Neural progenitor cell (in vitro differentiated cells): ENCODE data around the gene RMND5A. TPM values are rescaled to one million over a fixed set of nuclear protein-coding genes. Genes with fewer than 3 reads are reported as not detected.
A peak's percentile ranks its signal among the peaks of the same experiment; 100 is the strongest.

Experiments
- DNase-seq: peaks from one replicate; pipeline ENCODE4 v3.0.0-alpha.2; 2016; ENCODE audit warnings: low spot score
- H2AFZ ChIP-seq: fragments of 200-600 bp; sonication (generic); replicated peaks from 2 replicates; pipeline ENCODE4 v1.6.1; 2016; ENCODE audit warnings: antibody characterized with exemption
- H3F3A ChIP-seq: fragments of 200-600 bp; sonication (generic); 2 replicates; pipeline ENCODE4 v1.6.1; 2016; ENCODE audit warnings: antibody characterized with exemption, low read depth
- H3K27ac ChIP-seq: fragments of 200-600 bp; sonication (generic); 2 replicates; pipeline ENCODE4 v1.5.1; 2016; ENCODE audit warnings: mild to moderate bottlenecking
- H3K27me3 ChIP-seq: fragments of 200-600 bp; sonication (generic); 2 replicates; pipeline ENCODE4 v1.6.1; 2016; ENCODE audit warnings: mild to moderate bottlenecking, moderate library complexity
- H3K36me3 ChIP-seq: fragments of 200-600 bp; sonication (generic); 2 replicates; pipeline ENCODE4 v1.5.1; 2016
- H3K4me1 ChIP-seq: fragments of 200-600 bp; sonication (generic); 2 replicates; pipeline ENCODE4 v1.6.1; 2016; ENCODE audit warnings: mixed run types
- H3K4me2 ChIP-seq: fragments of 200-600 bp; sonication (generic); 2 replicates; pipeline ENCODE4 v1.6.1; 2016
- H3K4me3 ChIP-seq: fragments of 200-600 bp; sonication (generic); 2 replicates; pipeline ENCODE4 v1.5.1; 2016
- H3K79me2 ChIP-seq: fragments of 200-600 bp; sonication (generic); 2 replicates; pipeline ENCODE4 v1.6.1; 2016; ENCODE audit warnings: low read depth
- H3K9ac ChIP-seq: fragments of 200-600 bp; sonication (generic); 2 replicates; pipeline ENCODE4 v1.6.1; 2016
- H3K9me3 ChIP-seq: fragments of 200-600 bp; sonication (generic); 2 replicates; pipeline ENCODE4 v1.5.1; 2016; ENCODE audit warnings: low read depth
- H4K20me1 ChIP-seq: fragments of 200-600 bp; sonication (generic); 2 replicates; pipeline ENCODE4 v1.6.1; 2016; ENCODE audit warnings: low read depth
- H3K27ac Mint-ChIP-seq: 3 replicates; pipeline ENCODE4 v1.8.0; 2021; ENCODE audit warnings: mixed read lengths
- H3K27me3 Mint-ChIP-seq: 2 replicates; pipeline ENCODE4 v1.8.0; 2022; ENCODE audit warnings: low read depth, mild to moderate bottlenecking, inconsistent platforms, moderate library complexity, mixed read lengths; ENCODE audit not compliant: insufficient read depth
- H3K36me3 Mint-ChIP-seq: 3 replicates; pipeline ENCODE4 v1.8.0; 2021; ENCODE audit warnings: mixed read lengths
- H3K4me1 Mint-ChIP-seq: 3 replicates; pipeline ENCODE4 v1.8.0; 2021; ENCODE audit warnings: mixed read lengths
- H3K4me3 Mint-ChIP-seq: 3 replicates; pipeline ENCODE4 v1.8.0; 2021; ENCODE audit warnings: mild to moderate bottlenecking, moderate library complexity, mixed read lengths
- H3K9me3 Mint-ChIP-seq: 3 replicates; pipeline ENCODE4 v1.8.0; 2020; ENCODE audit warnings: mixed read lengths
- EZH2 ChIP-seq: fragments of 200-600 bp; sonication (generic); IDR thresholded peaks from 2 replicates; pipeline ENCODE4 v1.6.1; 2017; ENCODE audit warnings: antibody characterized with exemption, mild to moderate bottlenecking, moderate library complexity
- EZH2phosphoT487 ChIP-seq: fragments of 200-600 bp; sonication (generic); IDR thresholded peaks from 2 replicates; pipeline ENCODE4 v1.6.1; 2017; ENCODE audit warnings: antibody characterized with exemption
- total RNA-seq: library from RNA; depleted of rRNA; stranded (reverse); fragments of >200 nt; gene quantifications from 2 replicates; pipeline ENCODE4 v1.2.3, GENCODE V29; 2015; ENCODE audit warnings: low replicate concordance
- TF ChIP-seq, protein P1 (sequence below): fragments of 200-600 bp; sonication (generic); IDR thresholded peaks from 2 replicates; pipeline ENCODE4 v1.5.1; 2017; ENCODE audit warnings: antibody characterized with exemption, mild to moderate bottlenecking

Gene RMND5A
- total RNA-seq, 1 donor from 2014 or later: 107 TPM

DNA sequence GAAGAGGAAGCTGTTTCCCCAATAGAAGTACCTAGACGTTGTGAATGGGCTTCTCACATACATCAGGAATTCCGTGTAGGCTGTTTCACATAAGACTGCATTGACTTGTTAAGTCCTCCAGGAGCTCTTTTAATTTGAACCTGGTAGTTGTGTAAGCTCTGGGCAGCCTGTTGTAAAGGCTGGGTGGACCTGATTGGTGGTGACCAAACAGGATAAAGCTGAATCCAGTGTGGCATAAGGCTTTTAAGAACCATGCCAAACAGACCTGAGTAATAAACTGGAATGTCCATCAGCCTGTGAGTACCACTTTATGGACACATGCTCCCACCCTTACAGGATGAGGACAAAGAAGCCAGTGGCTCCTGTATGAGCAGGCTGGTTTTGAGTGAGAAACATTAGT is 24.1 kb downstream of the RMND5A start:
- no peaks in the 10 kb centered on the region for H3F3A ChIP-seq
- H3K4me2 ChIP-seq: no peak overlapping the region
- no peak overlapping the region for H3K27ac Mint-ChIP-seq
- H3K27ac ChIP-seq: no peak overlapping the region
- H3K36me3 Mint-ChIP-seq: peaks cover 21% of the 10 kb centered on the region
- H3K4me1 ChIP-seq: peaks cover 12% of the 10 kb centered on the region
- peaks cover 5% of the 10 kb centered on the region for H3K36me3 ChIP-seq
- no peak overlapping the region for H3K4me3 ChIP-seq
- no peaks in the 10 kb centered on the region for H3K9me3 ChIP-seq
- H3K79me2 ChIP-seq: peaks cover 62% of the 10 kb centered on the region
- no peaks in the 10 kb centered on the region for H3K27me3 Mint-ChIP-seq
- H3K4me3 Mint-ChIP-seq: no peak overlapping the region
- H3K9me3 Mint-ChIP-seq: peaks cover 4% of the 10 kb centered on the region
- peaks cover 6% of the 10 kb centered on the region for H3K4me1 Mint-ChIP-seq
- TF ChIP-seq, protein P1, sequence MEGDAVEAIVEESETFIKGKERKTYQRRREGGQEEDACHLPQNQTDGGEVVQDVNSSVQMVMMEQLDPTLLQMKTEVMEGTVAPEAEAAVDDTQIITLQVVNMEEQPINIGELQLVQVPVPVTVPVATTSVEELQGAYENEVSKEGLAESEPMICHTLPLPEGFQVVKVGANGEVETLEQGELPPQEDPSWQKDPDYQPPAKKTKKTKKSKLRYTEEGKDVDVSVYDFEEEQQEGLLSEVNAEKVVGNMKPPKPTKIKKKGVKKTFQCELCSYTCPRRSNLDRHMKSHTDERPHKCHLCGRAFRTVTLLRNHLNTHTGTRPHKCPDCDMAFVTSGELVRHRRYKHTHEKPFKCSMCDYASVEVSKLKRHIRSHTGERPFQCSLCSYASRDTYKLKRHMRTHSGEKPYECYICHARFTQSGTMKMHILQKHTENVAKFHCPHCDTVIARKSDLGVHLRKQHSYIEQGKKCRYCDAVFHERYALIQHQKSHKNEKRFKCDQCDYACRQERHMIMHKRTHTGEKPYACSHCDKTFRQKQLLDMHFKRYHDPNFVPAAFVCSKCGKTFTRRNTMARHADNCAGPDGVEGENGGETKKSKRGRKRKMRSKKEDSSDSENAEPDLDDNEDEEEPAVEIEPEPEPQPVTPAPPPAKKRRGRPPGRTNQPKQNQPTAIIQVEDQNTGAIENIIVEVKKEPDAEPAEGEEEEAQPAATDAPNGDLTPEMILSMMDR: no peak
- TF ChIP-seq EZH2phosphoT487: no peak
- TF ChIP-seq EZH2: no peak
- H4K20me1 ChIP-seq: peaks cover 37% of the 10 kb centered on the region
- no peaks in the 10 kb centered on the region for H3K27me3 ChIP-seq
- no peak for DNase-seq
- H3K9ac ChIP-seq: no peak overlapping the region
- H2AFZ ChIP-seq: no peak overlapping the region

DNA sequence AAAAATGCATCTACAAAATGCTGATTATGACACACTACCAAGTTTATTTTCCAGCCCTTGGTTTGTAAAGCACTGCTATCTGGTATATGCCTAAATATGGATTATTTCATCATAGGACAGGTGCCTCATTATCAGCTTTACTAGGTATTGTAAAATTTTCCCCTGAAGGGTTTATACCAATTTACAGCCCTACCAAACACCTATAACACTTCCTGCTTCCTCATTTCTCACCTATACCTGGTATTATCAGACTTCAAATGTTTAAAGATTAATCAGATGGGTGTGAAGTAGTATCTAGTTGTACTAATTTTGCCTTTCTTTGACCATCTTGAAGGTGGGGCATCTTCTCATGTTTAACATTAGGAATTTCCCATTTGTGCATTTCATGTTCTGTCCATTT is 26.8 kb downstream of the RMND5A start:
- peaks cover 6% of the 10 kb centered on the region for H3K4me1 Mint-ChIP-seq

DNA sequence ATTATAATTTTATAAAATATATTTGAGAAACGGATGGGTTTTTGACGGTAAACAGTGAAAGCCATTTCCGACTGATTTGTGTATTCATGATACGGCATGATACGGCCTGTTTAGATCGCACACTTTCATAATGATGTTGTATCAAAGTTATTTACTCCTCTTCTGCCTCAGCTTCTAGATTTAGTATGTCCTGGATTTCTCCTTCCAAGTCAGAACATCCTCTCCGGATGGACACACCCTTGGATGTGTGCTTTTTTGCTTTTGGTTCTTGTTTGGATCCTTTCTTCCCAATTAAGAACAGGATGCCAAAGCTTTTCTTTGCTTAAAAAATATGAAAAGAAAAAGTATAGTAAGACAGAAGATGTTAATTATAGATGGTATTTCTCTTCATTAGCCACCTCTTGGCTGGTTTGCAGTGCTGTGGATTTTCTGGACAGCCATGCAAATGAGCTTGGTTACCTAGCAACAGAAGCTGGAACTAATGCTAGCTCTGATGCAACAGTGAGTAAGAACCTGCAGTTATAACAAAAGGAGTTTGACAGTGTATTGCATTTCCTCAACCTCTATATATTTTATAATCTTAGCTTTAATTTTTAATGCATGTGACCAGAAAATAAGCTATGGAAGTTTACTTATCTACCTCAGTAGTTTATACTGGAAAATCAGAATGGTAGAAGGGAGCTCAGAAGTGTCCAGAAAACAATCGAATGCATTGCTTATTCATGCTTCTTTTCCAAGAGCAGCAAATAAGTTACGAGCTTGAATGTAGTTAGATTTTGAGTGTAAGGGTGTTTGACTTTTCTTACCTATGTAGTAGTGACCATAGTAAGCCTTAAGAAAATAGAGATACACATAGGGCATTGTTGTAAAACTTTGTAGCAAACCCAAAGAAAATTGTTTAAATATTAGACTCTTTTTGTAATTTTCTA is 27.9 kb downstream of the RMND5A start:
- peaks cover 12% of the 10 kb centered on the region for H3K4me1 ChIP-seq
- H3K79me2 ChIP-seq: peaks cover 95% of the 10 kb centered on the region
- no peaks in the 10 kb centered on the region for H3K27me3 ChIP-seq
- Mint-ChIP-seq H3K27ac (no peak overlapping the region), H3K4me1 (peaks cover 6% of the 10 kb centered on the region), H3K27me3 (no peaks in the 10 kb centered on the region), H3K9me3 (peaks cover 24% of the 10 kb centered on the region), H3K36me3 (peaks cover 51% of the 10 kb centered on the region), H3K4me3 (no peak overlapping the region)
- TF ChIP-seq, protein P1: no peak
- TF ChIP-seq EZH2phosphoT487: no peak
- TF ChIP-seq EZH2: no peak
- no peaks in the 10 kb centered on the region for H3F3A ChIP-seq
- DNase-seq: peak; percentile 63
- no peak overlapping the region for H3K4me3 ChIP-seq
- peaks cover 9% of the 10 kb centered on the region for H3K9me3 ChIP-seq
- no peak overlapping the region for H3K4me2 ChIP-seq
- peaks cover 30% of the 10 kb centered on the region for H3K36me3 ChIP-seq
- no peak overlapping the region for H3K9ac ChIP-seq
- H4K20me1 ChIP-seq: peaks cover 36% of the 10 kb centered on the region
- H3K27ac ChIP-seq: no peak overlapping the region
- H2AFZ ChIP-seq: no peak overlapping the region

More for the DNA sequence above, 26.8 kb downstream of the RMND5A start:
- Histone ChIP-seq H3K4me3 (no peak overlapping the region), H3K4me2 (no peak overlapping the region), H3K27ac (no peak overlapping the region), H3F3A (no peaks in the 10 kb centered on the region), H3K36me3 (peaks cover 21% of the 10 kb centered on the region), H3K27me3 (no peaks in the 10 kb centered on the region), H3K9ac (no peak overlapping the region), H3K4me1 (peaks cover 12% of the 10 kb centered on the region), H3K9me3 (peaks cover 9% of the 10 kb centered on the region), H2AFZ (no peak overlapping the region), H3K79me2 (peaks cover 90% of the 10 kb centered on the region), H4K20me1 (peaks cover 37% of the 10 kb centered on the region)
- Mint-ChIP-seq H3K27me3 (no peaks in the 10 kb centered on the region), H3K36me3 (peaks cover 43% of the 10 kb centered on the region), H3K27ac (no peak overlapping the region), H3K4me3 (no peak overlapping the region), H3K9me3 (peaks cover 24% of the 10 kb centered on the region)
- TF ChIP-seq EZH2: no peak
- no peak for TF ChIP-seq EZH2phosphoT487
- TF ChIP-seq, protein P1: no peak
- DNase-seq: no peak
